ENCODE results near the gene FBF1.

DNA sequence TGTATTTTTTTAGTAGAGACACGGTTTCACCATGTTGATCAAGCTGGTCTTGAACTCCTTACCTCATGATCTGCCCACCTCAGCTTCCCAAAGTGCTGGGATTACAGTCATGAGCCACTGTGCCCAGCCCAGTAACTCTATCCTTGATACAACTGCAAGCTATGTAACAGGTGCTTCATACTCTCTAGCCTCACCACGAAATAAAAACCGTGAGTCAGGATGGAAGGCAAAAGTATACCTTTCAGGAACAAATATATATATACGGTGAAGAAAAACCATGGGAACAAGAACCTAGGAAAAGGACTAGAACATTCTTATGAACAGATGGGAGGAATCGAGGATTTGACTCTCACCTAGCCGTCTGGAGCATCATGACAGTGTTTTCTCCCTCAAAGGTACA lies 9.6 kb upstream of the FBF1 start:
- TF ChIP-seq POLR2AphosphoS5 (IDR thresholded peaks at IDR 0.05; ENCODE audit: low read depth, low read length) = no peak
- no peak for TF ChIP-seq RAD21 (IDR thresholded peaks at IDR 0.05; ENCODE audit: low read depth)
- no peak for TF ChIP-seq POLR2A (IDR thresholded peaks at IDR 0.05; ENCODE audit: borderline replicate concordance, extremely low read depth, insufficient read depth, insufficient read length)
- TF ChIP-seq SRF (IDR thresholded peaks at IDR 0.05; ENCODE audit: low read depth) = no peak
- TF ChIP-seq, protein P1, sequence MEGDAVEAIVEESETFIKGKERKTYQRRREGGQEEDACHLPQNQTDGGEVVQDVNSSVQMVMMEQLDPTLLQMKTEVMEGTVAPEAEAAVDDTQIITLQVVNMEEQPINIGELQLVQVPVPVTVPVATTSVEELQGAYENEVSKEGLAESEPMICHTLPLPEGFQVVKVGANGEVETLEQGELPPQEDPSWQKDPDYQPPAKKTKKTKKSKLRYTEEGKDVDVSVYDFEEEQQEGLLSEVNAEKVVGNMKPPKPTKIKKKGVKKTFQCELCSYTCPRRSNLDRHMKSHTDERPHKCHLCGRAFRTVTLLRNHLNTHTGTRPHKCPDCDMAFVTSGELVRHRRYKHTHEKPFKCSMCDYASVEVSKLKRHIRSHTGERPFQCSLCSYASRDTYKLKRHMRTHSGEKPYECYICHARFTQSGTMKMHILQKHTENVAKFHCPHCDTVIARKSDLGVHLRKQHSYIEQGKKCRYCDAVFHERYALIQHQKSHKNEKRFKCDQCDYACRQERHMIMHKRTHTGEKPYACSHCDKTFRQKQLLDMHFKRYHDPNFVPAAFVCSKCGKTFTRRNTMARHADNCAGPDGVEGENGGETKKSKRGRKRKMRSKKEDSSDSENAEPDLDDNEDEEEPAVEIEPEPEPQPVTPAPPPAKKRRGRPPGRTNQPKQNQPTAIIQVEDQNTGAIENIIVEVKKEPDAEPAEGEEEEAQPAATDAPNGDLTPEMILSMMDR (IDR thresholded peaks at IDR 0.05 in 2 of 3, conservative IDR thresholded peaks at IDR 0.05 in 1 of 3; ENCODE audit: borderline replicate concordance in 1 of 3, insufficient read depth in 1 of 3, low read depth in 2 of 3, low read length in 2 of 3) = no peak
- TF ChIP-seq ZFX (IDR thresholded peaks at IDR 0.05) = no peak

Measured in HCT116 (cell line).